Measurements from ENCODE around the gene CBY2. TPM values are rescaled to one million over a fixed set of nuclear protein-coding genes. Genes with fewer than 3 reads are reported as not detected.
"Not testable (repeated sequence)": the region's sequence is repeated elsewhere in the genome, so short reads cannot be mapped to it uniquely, and the experiment has no call there.

Gene CBY2
- total RNA-seq, 1 donor from 2014 or later: not detected

GRCh38 chr13:45747071-45747470, 45.0 kb downstream of the CBY2 start:
- Histone ChIP-seq H3K36me3 (ENCODE audit: control insufficient read depth, insufficient read depth, low read length) (no peaks in the 10 kb centered on the region), H3K27me3 (ENCODE audit: control insufficient read depth, insufficient read depth, low read length) (peaks cover 10% of the 10 kb centered on the region), H3K4me3 (ENCODE audit: low read depth, low read length) (no peak overlapping the region)
- TF ChIP-seq, protein P1, sequence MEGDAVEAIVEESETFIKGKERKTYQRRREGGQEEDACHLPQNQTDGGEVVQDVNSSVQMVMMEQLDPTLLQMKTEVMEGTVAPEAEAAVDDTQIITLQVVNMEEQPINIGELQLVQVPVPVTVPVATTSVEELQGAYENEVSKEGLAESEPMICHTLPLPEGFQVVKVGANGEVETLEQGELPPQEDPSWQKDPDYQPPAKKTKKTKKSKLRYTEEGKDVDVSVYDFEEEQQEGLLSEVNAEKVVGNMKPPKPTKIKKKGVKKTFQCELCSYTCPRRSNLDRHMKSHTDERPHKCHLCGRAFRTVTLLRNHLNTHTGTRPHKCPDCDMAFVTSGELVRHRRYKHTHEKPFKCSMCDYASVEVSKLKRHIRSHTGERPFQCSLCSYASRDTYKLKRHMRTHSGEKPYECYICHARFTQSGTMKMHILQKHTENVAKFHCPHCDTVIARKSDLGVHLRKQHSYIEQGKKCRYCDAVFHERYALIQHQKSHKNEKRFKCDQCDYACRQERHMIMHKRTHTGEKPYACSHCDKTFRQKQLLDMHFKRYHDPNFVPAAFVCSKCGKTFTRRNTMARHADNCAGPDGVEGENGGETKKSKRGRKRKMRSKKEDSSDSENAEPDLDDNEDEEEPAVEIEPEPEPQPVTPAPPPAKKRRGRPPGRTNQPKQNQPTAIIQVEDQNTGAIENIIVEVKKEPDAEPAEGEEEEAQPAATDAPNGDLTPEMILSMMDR (IDR thresholded peaks at IDR 0.05; ENCODE audit: insufficient read depth, low read length, poor library complexity, severe bottlenecking): no peak
- DNase-seq (ENCODE audit: low read depth): no peak

DNA sequence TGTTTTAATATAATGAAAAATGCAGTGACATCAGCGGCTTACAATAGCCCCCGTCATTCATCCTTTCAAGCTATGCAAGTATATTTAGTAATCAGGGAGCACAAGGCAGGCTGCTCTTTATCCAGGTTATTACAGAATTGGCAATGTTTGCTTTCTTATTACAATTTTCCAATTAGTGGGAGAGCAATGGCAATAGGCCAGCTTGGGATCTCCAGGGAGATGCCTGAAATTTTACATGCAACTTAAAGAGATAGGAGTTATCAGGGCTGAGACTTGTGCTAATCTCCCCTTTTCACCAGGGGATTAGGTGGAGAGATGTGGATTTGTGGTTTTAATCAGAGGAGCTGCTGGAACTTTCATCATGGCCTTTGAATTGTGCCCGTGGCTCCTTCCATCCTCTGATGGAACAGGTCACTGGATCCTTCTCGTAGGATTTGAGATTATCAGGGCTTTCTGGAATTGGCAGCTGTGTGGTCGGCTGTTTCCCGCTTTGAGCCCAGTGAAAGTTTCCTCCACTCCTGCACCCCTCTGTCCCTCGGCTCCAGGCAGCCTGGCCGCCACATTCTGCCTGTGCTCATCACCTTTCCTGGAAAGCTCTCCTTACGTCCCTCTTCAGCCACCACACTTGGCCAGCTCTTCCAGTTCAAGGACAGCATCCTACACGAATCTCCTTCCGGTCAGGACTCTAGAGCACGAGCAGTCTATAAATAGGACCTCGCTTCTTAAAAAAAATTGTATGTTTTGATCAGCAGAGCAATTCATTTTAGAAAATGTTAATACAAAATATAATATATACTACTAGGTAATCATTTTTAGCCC, 47.0 kb downstream of the CBY2 start:
- DNase-seq (ENCODE audit: low read depth): no peak
- TF ChIP-seq, protein P1 (IDR thresholded peaks at IDR 0.05; ENCODE audit: insufficient read depth, low read length, poor library complexity, severe bottlenecking): no peak
- Histone ChIP-seq H3K4me3 (ENCODE audit: low read depth, low read length) (no peak overlapping the region), H3K27me3 (ENCODE audit: control insufficient read depth, insufficient read depth, low read length) (peaks cover 10% of the 10 kb centered on the region), H3K36me3 (ENCODE audit: control insufficient read depth, insufficient read depth, low read length) (no peaks in the 10 kb centered on the region)

- H3K4me3 ChIP-seq (ENCODE audit: low read depth, low read length): no peak overlapping the region
- H3K36me3 ChIP-seq (ENCODE audit: control insufficient read depth, insufficient read depth, low read length): no peaks in the 10 kb centered on the region
- H3K27me3 ChIP-seq (ENCODE audit: control insufficient read depth, insufficient read depth, low read length): peaks cover 10% of the 10 kb centered on the region
- no peak for DNase-seq (ENCODE audit: low read depth)
- TF ChIP-seq, protein P1 (IDR thresholded peaks at IDR 0.05; ENCODE audit: insufficient read depth, low read length, poor library complexity, severe bottlenecking): no peak
Measured at GRCh38 chr13:45750566-45750965, 48.4 kb downstream of the CBY2 start.

GRCh38 chr13:45751885-45752284, 49.8 kb downstream of the CBY2 start:
- no peak for DNase-seq (ENCODE audit: low read depth)
- Histone ChIP-seq H3K27me3 (ENCODE audit: control insufficient read depth, insufficient read depth, low read length) (peaks cover 10% of the 10 kb centered on the region), H3K36me3 (ENCODE audit: control insufficient read depth, insufficient read depth, low read length) (no peaks in the 10 kb centered on the region), H3K4me3 (ENCODE audit: low read depth, low read length) (no peak overlapping the region)
- TF ChIP-seq, protein P1 (IDR thresholded peaks at IDR 0.05; ENCODE audit: insufficient read depth, low read length, poor library complexity, severe bottlenecking): no peak

- Histone ChIP-seq H3K4me3 (ENCODE audit: low read depth, low read length) (no peak overlapping the region), H3K27me3 (ENCODE audit: control insufficient read depth, insufficient read depth, low read length) (peaks cover 10% of the 10 kb centered on the region), H3K36me3 (ENCODE audit: control insufficient read depth, insufficient read depth, low read length) (no peaks in the 10 kb centered on the region)
- TF ChIP-seq, protein P1 (IDR thresholded peaks at IDR 0.05; ENCODE audit: insufficient read depth, low read length, poor library complexity, severe bottlenecking): no peak
- DNase-seq (ENCODE audit: low read depth): no peak
Measured at GRCh38 chr13:45752510-45752909, 50.4 kb downstream of the CBY2 start.

DNA sequence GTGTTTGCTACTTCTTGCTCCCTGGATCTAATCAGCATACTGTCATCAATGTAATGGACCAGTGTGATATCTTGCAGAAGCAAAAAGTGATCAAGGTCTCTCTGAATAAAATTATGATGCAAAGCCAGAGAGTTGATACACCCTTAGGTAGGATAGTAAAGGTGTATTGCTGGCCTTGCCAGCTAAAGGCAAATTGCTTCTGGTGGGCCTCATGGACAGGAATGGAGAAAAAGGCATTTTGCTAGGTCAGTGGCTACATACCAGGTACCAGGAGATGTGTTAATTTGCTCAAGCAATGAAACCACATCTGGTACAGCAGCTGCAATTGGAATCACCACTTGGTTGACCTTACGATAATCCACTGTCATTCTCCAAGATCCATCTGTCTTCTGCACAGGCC, 54.4 kb downstream of the CBY2 start:
- H3K4me3 ChIP-seq (ENCODE audit: low read depth, low read length); H3K27me3 ChIP-seq (ENCODE audit: control insufficient read depth, insufficient read depth, low read length); DNase-seq (ENCODE audit: low read depth); H3K36me3 ChIP-seq (ENCODE audit: control insufficient read depth, insufficient read depth, low read length): not testable (repeated sequence)

- not testable (repeated sequence) for DNase-seq (ENCODE audit: low read depth); H3K27me3 ChIP-seq (ENCODE audit: control insufficient read depth, insufficient read depth, low read length); H3K36me3 ChIP-seq (ENCODE audit: control insufficient read depth, insufficient read depth, low read length); H3K4me3 ChIP-seq (ENCODE audit: low read depth, low read length)
Measured at GRCh38 chr13:45757589-45757988, 55.5 kb downstream of the CBY2 start.
